HG02610 (cell line): Measurements from ENCODE around the gene THRA.

ENCODE experiments used
- ATAC-seq: cut with Tn5 transposase; IDR thresholded peaks from one replicate; pipeline ENCODE4 v1.9.1; 2021; ENCODE audit warnings: mild to moderate bottlenecking, moderate library complexity; ENCODE audit not compliant: unreplicated experiment

THRA gene

GRCh38 chr17:40025991-40026815, 36.6 kb upstream of the THRA start:
- no peak for ATAC-seq

GRCh38 chr17:40026816-40027613, 35.8 kb upstream of the THRA start:
- no peak for ATAC-seq

GRCh38 chr17:40027614-40028012, 35.2 kb upstream of the THRA start:
- no peak for ATAC-seq

GRCh38 chr17:40028595-40028994, 34.2 kb upstream of the THRA start:
- ATAC-seq = no peak

GRCh38 chr17:40031706-40032105, 31.1 kb upstream of the THRA start:
- ATAC-seq = no peak

GRCh38 chr17:40032322-40033320, 30.1 kb upstream of the THRA start:
- no peak for ATAC-seq

- no peak for ATAC-seq
Observed at GRCh38 chr17:40033339-40033738, 29.4 kb upstream of the THRA start.

GRCh38 chr17:40034426-40035161, 28.2 kb upstream of the THRA start:
- ATAC-seq = no peak

GRCh38 chr17:40035162-40035559, 27.6 kb upstream of the THRA start:
- ATAC-seq = no peak

- ATAC-seq = no peak
Observed at GRCh38 chr17:40038882-40039513, 23.8 kb upstream of the THRA start.

- ATAC-seq = no peak
Observed at GRCh38 chr17:40041196-40041595, 21.6 kb upstream of the THRA start.

- no peak for ATAC-seq
Observed at GRCh38 chr17:40056379-40057015, 6.3 kb upstream of the THRA start.

GRCh38 chr17:40058186-40058784, 4.5 kb upstream of the THRA start:
- ATAC-seq = no peak

GRCh38 chr17:40058865-40059264, 3.9 kb upstream of the THRA start:
- ATAC-seq = no peak

- ATAC-seq = no peak
Observed at GRCh38 chr17:40059729-40060475, 2.9 kb upstream of the THRA start.

GRCh38 chr17:40060887-40061608, 1.7 kb upstream of the THRA start:
- ATAC-seq = no peak

- ATAC-seq = no peak
Observed at GRCh38 chr17:40061609-40062038, 1.1 kb upstream of the THRA start.
